Lower leg skin (tissue), 4 donors: Measurements from ENCODE around the gene UGT1A5. TPM values are rescaled to one million over a fixed set of nuclear protein-coding genes. Genes with fewer than 3 reads are reported as not detected.
A peak's percentile ranks its signal among the peaks of the same experiment; 100 is the strongest.
"Not testable (repeated sequence)": the region's sequence is repeated elsewhere in the genome, so short reads cannot be mapped to it uniquely, and the experiment has no call there.

Experiments
- DNase-seq, 2 donors: peaks; one replicate each; pipeline ENCODE4 v3.0.0-alpha.2; 2019; ENCODE audit warnings: low spot score in 2 of 2
- H3K4me3 ChIP-seq: fragments of 200-600 bp; sonication (generic); 2 replicates; pipeline ENCODE4 v1.5.1; 2017; ENCODE audit warnings: mild to moderate bottlenecking, low read depth; ENCODE audit not compliant: poor library complexity, severe bottlenecking
- CTCF ChIP-seq, 3 donors: fragments of 450-650 bp; IDR thresholded peaks; one replicate each; pipeline ENCODE4 v1.5.1; 2016; ENCODE audit warnings: antibody characterized with exemption in 3 of 3, mild to moderate bottlenecking in 3 of 3, moderate library complexity in 2 of 3
- POLR2A ChIP-seq, 2 donors: fragments of 450-650 bp; IDR thresholded peaks; one replicate each; pipeline ENCODE4 v1.6.1; 2016 to 2017; ENCODE audit warnings: antibody characterized with exemption in 2 of 2, mild to moderate bottlenecking in 1 of 2, moderate library complexity in 1 of 2
- WGBS, 2 donors: methylation state at CpG; one replicate each; pipeline ENCODE4 v1.1.5; 2018; 5-methylcytosine and 5-hydroxymethylcytosine counted together
- intact Hi-C: fragments of 100-400 bp; cut with DNase I; formaldehyde crosslinking; loops from one replicate; pipeline ENCODE4 v1.15.0; 2023; ENCODE audit warnings: low total_unique reads
- total RNA-seq, 4 donors: library from RNA; depleted of rRNA; stranded (reverse); fragments of >200 nt; gene quantifications; one replicate each; pipeline ENCODE4 v1.1.0, GENCODE V29; 2016

The UGT1A5 gene
- total RNA-seq, 4 donors from 2014 or later = 0.32 to 1.7 (median 0.80) TPM; not detected in 1

GRCh38 chr2:233699424-233700027 lies 13.2 kb upstream of the UGT1A5 start:
- TF ChIP-seq POLR2A (IDR thresholded peaks at IDR 0.05) (no peak), CTCF (IDR thresholded peaks at IDR 0.05) (no peak)
- WGBS, 2 donors = 89 to 90% methylated on average over 8 of the region's 8 CpGs
- intact Hi-C loops = no loop called here
- DNase-seq = no peak
- H3K4me3 ChIP-seq = no peak overlapping the region

- TF ChIP-seq POLR2A (IDR thresholded peaks at IDR 0.05) (no peak), CTCF (IDR thresholded peaks at IDR 0.05) (no peak)
- DNase-seq = no peak
- intact Hi-C loops = no loop called here
- WGBS, 2 donors = 18 to 32% methylated on average over 1 of the region's 1 CpG
- no peak overlapping the region for H3K4me3 ChIP-seq
These were observed 12.6 kb upstream of the UGT1A5 start for GRCh38 chr2:233700028-233700635.

- H3K4me3 ChIP-seq, intact Hi-C loops, DNase-seq: not testable (repeated sequence)
- WGBS, 2 donors = 89 to 96% methylated on average over 5 of the region's 5 CpGs
These were observed 11.9 kb upstream of the UGT1A5 start for GRCh38 chr2:233700842-233701241.

GRCh38 chr2:233702238-233702637 lies 10.5 kb upstream of the UGT1A5 start:
- intact Hi-C loops = no loop called here
- TF ChIP-seq POLR2A (IDR thresholded peaks at IDR 0.05) (no peak), CTCF (IDR thresholded peaks at IDR 0.05) (no peak)
- no peak overlapping the region for H3K4me3 ChIP-seq
- WGBS, 2 donors = 58 to 62% methylated on average over 3 of the region's 3 CpGs
- DNase-seq = no peak

- DNase-seq = peak in 1 of 2 donors; percentile 78
These were observed 6.7 kb upstream of the UGT1A5 start for GRCh38 chr2:233705911-233706506.

More at GRCh38 chr2:233705911-233706506, 6.7 kb upstream of the UGT1A5 start:
- WGBS, 2 donors = 41 to 49% methylated on average over 4 of the region's 4 CpGs
- intact Hi-C loops = no loop called here
- TF ChIP-seq CTCF (IDR thresholded peaks at IDR 0.05) (no peak), POLR2A (IDR thresholded peaks at IDR 0.05) (no peak)
- H3K4me3 ChIP-seq = no peak overlapping the region
